ENCODE measurements around the gene DHRS7.

DHRS7 gene

GRCh38 chr14:60166142-60166541, 944 bp upstream of the DHRS7 start:
- ATAC-seq = no peak
- TF ChIP-seq ZNF70 (CRISPR knock-in tag; IDR thresholded peaks at IDR 0.05) (no peak), PPARA (CRISPR knock-in tag; IDR thresholded peaks at IDR 0.05; ENCODE audit: borderline replicate concordance) (no peak), RARB (CRISPR knock-in tag; IDR thresholded peaks at IDR 0.05) (no peak), ZNF565 (CRISPR knock-in tag; conservative IDR thresholded peaks at IDR 0.05; ENCODE audit: low read depth) (no peak), ZNF8 (CRISPR knock-in tag; IDR thresholded peaks at IDR 0.05) (no peak), ISL1 (CRISPR knock-in tag; IDR thresholded peaks at IDR 0.05) (no peak), ARNTL (CRISPR knock-in tag; IDR thresholded peaks at IDR 0.05; ENCODE audit: borderline replicate concordance, low read depth) (no peak), SNAI2 (CRISPR knock-in tag; IDR thresholded peaks at IDR 0.05) (no peak), CSRNP3 (CRISPR knock-in tag; IDR thresholded peaks at IDR 0.05) (no peak), OSR1 (CRISPR knock-in tag; IDR thresholded peaks at IDR 0.05) (no peak), ZFP3 (CRISPR knock-in tag; IDR thresholded peaks at IDR 0.05) (no peak), GLIS3 (CRISPR knock-in tag; IDR thresholded peaks at IDR 0.05) (no peak), ESRRG (CRISPR knock-in tag; IDR thresholded peaks at IDR 0.05) (no peak), ZFP30 (CRISPR knock-in tag; IDR thresholded peaks at IDR 0.05) (no peak), TSHZ2 (CRISPR knock-in tag; IDR thresholded peaks at IDR 0.05) (no peak), TOX (CRISPR knock-in tag; IDR thresholded peaks at IDR 0.05; ENCODE audit: borderline replicate concordance) (no peak), CSDC2 (CRISPR knock-in tag; IDR thresholded peaks at IDR 0.05) (no peak)

- TF ChIP-seq ARNTL (CRISPR knock-in tag; IDR thresholded peaks at IDR 0.05; ENCODE audit: borderline replicate concordance, low read depth) (no peak), TSHZ2 (CRISPR knock-in tag; IDR thresholded peaks at IDR 0.05) (0 out of 2 replicates have a peak, but pooled peaks have one; percentile 1), ZNF70 (CRISPR knock-in tag; IDR thresholded peaks at IDR 0.05) (no peak), ZFP3 (CRISPR knock-in tag; IDR thresholded peaks at IDR 0.05) (no peak)
- peak; percentile 27; the same call in 2 of the 3 replicates for ATAC-seq
Observed at GRCh38 chr14:60165547-60165876, 314 bp upstream of the DHRS7 start.

- TF ChIP-seq CSDC2 (CRISPR knock-in tag; IDR thresholded peaks at IDR 0.05) (no peak), TCF4 (CRISPR knock-in tag; IDR thresholded peaks at IDR 0.05; ENCODE audit: borderline replicate concordance) (no peak)
Observed at GRCh38 chr14:60164404-60164711, 840 bp downstream of the DHRS7 start.

GRCh38 chr14:60163693-60164092, 1.5 kb downstream of the DHRS7 start:
- no peak for ATAC-seq
- no peak for TF ChIP-seq PPARA (CRISPR knock-in tag; IDR thresholded peaks at IDR 0.05; ENCODE audit: borderline replicate concordance)
- TF ChIP-seq GLIS3 (CRISPR knock-in tag; IDR thresholded peaks at IDR 0.05) = no peak
- no peak for TF ChIP-seq RARB (CRISPR knock-in tag; IDR thresholded peaks at IDR 0.05)
- TF ChIP-seq CSDC2 (CRISPR knock-in tag; IDR thresholded peaks at IDR 0.05) = no peak
- no peak for TF ChIP-seq ARNTL (CRISPR knock-in tag; IDR thresholded peaks at IDR 0.05; ENCODE audit: borderline replicate concordance, low read depth)
- no peak for TF ChIP-seq ESRRG (CRISPR knock-in tag; IDR thresholded peaks at IDR 0.05)
- TF ChIP-seq ZFP30 (CRISPR knock-in tag; IDR thresholded peaks at IDR 0.05) = no peak
- TF ChIP-seq ISL1 (CRISPR knock-in tag; IDR thresholded peaks at IDR 0.05) = no peak
- no peak for TF ChIP-seq ZNF8 (CRISPR knock-in tag; IDR thresholded peaks at IDR 0.05)
- TF ChIP-seq CSRNP3 (CRISPR knock-in tag; IDR thresholded peaks at IDR 0.05) = no peak
- no peak for TF ChIP-seq OSR1 (CRISPR knock-in tag; IDR thresholded peaks at IDR 0.05)
- no peak for TF ChIP-seq PATZ1 (CRISPR knock-in tag; IDR thresholded peaks at IDR 0.05; ENCODE audit: borderline replicate concordance)
- no peak for TF ChIP-seq TOX (CRISPR knock-in tag; IDR thresholded peaks at IDR 0.05; ENCODE audit: borderline replicate concordance)
- TF ChIP-seq CREB5 (CRISPR knock-in tag; IDR thresholded peaks at IDR 0.05; ENCODE audit: low read depth) = no peak
- no peak for TF ChIP-seq ZC3H10 (CRISPR knock-in tag; IDR thresholded peaks at IDR 0.05)
- no peak for TF ChIP-seq BACH2 (CRISPR knock-in tag; IDR thresholded peaks at IDR 0.05; ENCODE audit: borderline replicate concordance)
- no peak for TF ChIP-seq ZNF70 (CRISPR knock-in tag; IDR thresholded peaks at IDR 0.05)

More at GRCh38 chr14:60164404-60164711, 840 bp downstream of the DHRS7 start:
- no peak for ATAC-seq
